ENCODE data around the gene RNF13.

- no peak for TF ChIP-seq MAX (IDR thresholded peaks at IDR 0.05)
- TF ChIP-seq EGR1 (IDR thresholded peaks at IDR 0.05): no peak
Observed at GRCh38 chr3:149831321-149831720, 18.3 kb downstream of the RNF13 start.
